Liver (tissue), 9 donors: ENCODE data around the gene UBAP1L. TPM values are rescaled to one million over a fixed set of nuclear protein-coding genes. Genes with fewer than 3 reads are reported as not detected.

ENCODE experiments used
- DNase-seq: peaks from one replicate; pipeline ENCODE4 v3.0.0-alpha.2; 2017; ENCODE audit warnings: low spot score
- H3K27ac ChIP-seq, 2 donors: one replicate each; pipeline ENCODE4 v1.7.0; 2013; ENCODE audit warnings: inconsistent platforms in 2 of 2, low read length in 2 of 2, control low read depth in 1 of 2, low read depth in 1 of 2, mild to moderate bottlenecking in 1 of 2
- H3K27me3 ChIP-seq, 4 donors: one replicate each; pipeline versions ENCODE4 v1.6.1 to v1.7.0; 2013; ENCODE audit warnings: low read length in 3 of 4, inconsistent platforms in 1 of 4, mild to moderate bottlenecking in 1 of 4, moderate library complexity in 1 of 4; ENCODE audit not compliant: control insufficient read depth in 4 of 4, insufficient read depth in 4 of 4
- H3K36me3 ChIP-seq, 4 donors: one replicate each; pipeline versions ENCODE4 v1.6.1 to v1.7.0; 2013; ENCODE audit warnings: low read length in 3 of 4, mild to moderate bottlenecking in 3 of 4, low read depth in 1 of 4, moderate library complexity in 1 of 4; ENCODE audit not compliant: control insufficient read depth in 4 of 4, insufficient read depth in 3 of 4
- H3K4me1 ChIP-seq, 4 donors: one replicate each; pipeline versions ENCODE4 v1.6.1 to v1.7.0; 2013; ENCODE audit warnings: low read length in 3 of 4, mild to moderate bottlenecking in 3 of 4, moderate library complexity in 1 of 4; ENCODE audit not compliant: control insufficient read depth in 4 of 4, insufficient read depth in 4 of 4
- H3K4me3 ChIP-seq, 3 donors: one replicate each; pipeline versions ENCODE4 v1.6.1 to v1.7.0; 2013; ENCODE audit warnings: low read length in 3 of 3, control low read depth in 1 of 3, low read depth in 1 of 3, mild to moderate bottlenecking in 1 of 3
- H3K9ac ChIP-seq, 2 donors: one replicate each; pipeline ENCODE4 v1.7.0; 2013; ENCODE audit warnings: low read length in 2 of 2, mild to moderate bottlenecking in 2 of 2, moderate library complexity in 2 of 2, control low read depth in 1 of 2, low read depth in 1 of 2
- H3K9me3 ChIP-seq, 4 donors: one replicate each; pipeline versions ENCODE4 v1.6.1 to v1.7.0; 2013; ENCODE audit warnings: low read length in 3 of 4; ENCODE audit not compliant: control insufficient read depth in 4 of 4
- EGR1 ChIP-seq, 2 donors: IDR thresholded peaks; 2 replicates each; pipeline ENCODE4 v1.6.1; 2016 to 2018; ENCODE audit warnings: antibody characterized with exemption in 2 of 2, low read depth in 2 of 2
- FOXA1 ChIP-seq: IDR thresholded peaks from 2 replicates; pipeline ENCODE4 v1.6.1; 2016; ENCODE audit warnings: antibody characterized with exemption
- FOXA2 ChIP-seq: IDR thresholded peaks from 2 replicates; pipeline ENCODE4 v1.6.1; 2016; ENCODE audit warnings: antibody characterized with exemption
- GABPA ChIP-seq, 2 donors: IDR thresholded peaks in 1 of 2; conservative IDR thresholded peaks in 1 of 2; 2 replicates each; pipeline ENCODE4 v1.6.1; 2016; ENCODE audit warnings: antibody characterized with exemption in 2 of 2, mild to moderate bottlenecking in 1 of 2, moderate library complexity in 1 of 2
- HNF4A ChIP-seq, 2 donors: conservative IDR thresholded peaks; 2 replicates each; pipeline ENCODE4 v1.6.1; 2016; ENCODE audit warnings: antibody characterized with exemption in 2 of 2, mild to moderate bottlenecking in 2 of 2
- HNF4G ChIP-seq: IDR thresholded peaks from 2 replicates; pipeline ENCODE4 v1.6.1; 2016; ENCODE audit warnings: antibody characterized with exemption
- JUND ChIP-seq, 2 donors: IDR thresholded peaks; 2 replicates each; pipeline ENCODE4 v1.6.1; 2016; ENCODE audit warnings: antibody characterized with exemption in 2 of 2
- NR2F2 ChIP-seq: IDR thresholded peaks from 2 replicates; pipeline ENCODE4 v1.6.1; 2016; ENCODE audit warnings: antibody characterized with exemption
- RAD21 ChIP-seq, 2 donors: IDR thresholded peaks; 2 replicates each; pipeline ENCODE4 v1.6.1; 2016; ENCODE audit warnings: antibody characterized with exemption in 2 of 2, mild to moderate bottlenecking in 2 of 2
- RXRA ChIP-seq, 2 donors: IDR thresholded peaks; 2 replicates each; pipeline ENCODE4 v1.6.1; 2017 to 2018; ENCODE audit warnings: antibody characterized with exemption in 2 of 2, mild to moderate bottlenecking in 1 of 2
- SP1 ChIP-seq: IDR thresholded peaks from 2 replicates; pipeline ENCODE4 v1.6.1; 2018; ENCODE audit warnings: antibody characterized with exemption, mild to moderate bottlenecking
- TAF1 ChIP-seq: conservative IDR thresholded peaks from 2 replicates; pipeline ENCODE4 v1.6.1; 2016; ENCODE audit warnings: antibody characterized with exemption, mild to moderate bottlenecking
- YY1 ChIP-seq: IDR thresholded peaks from 2 replicates; pipeline ENCODE4 v1.6.1; 2016; ENCODE audit warnings: antibody characterized with exemption, mild to moderate bottlenecking
- WGBS: extraction: QIAGEN DNeasy Blood & Tissue Kit; methylation state at CpG from one replicate; pipeline ENCODE4 v1.1.7; 2013; 5-methylcytosine and 5-hydroxymethylcytosine counted together
- polyA plus RNA-seq, 2 donors: library from polyadenylated mRNA; stranded (reverse) in 1 of 2; unstranded in 1 of 2; fragments of 200-250 nt in 1 of 2; fragments of >200 nt in 1 of 2; fragmentation: Nextera tagmentation in 1 of 2; extraction: Ambion mirVana in 1 of 2; gene quantifications; one replicate each; pipeline versions ENCODE4 v1.2.1 to v1.2.3, GENCODE V29; 2013 to 2015
- total RNA-seq, 2 donors: library from RNA; depleted of rRNA; stranded (reverse); fragments of >200 nt; gene quantifications; one replicate each; pipeline ENCODE4 v1.2.3, GENCODE V29; 2014
- TF ChIP-seq, protein P1 (sequence below): fragments of 150-350 bp; IDR thresholded peaks from 2 replicates; pipeline ENCODE4 v1.5.1; 2017; ENCODE audit warnings: improper control_type of control experiment, low read depth, low read length; ENCODE audit not compliant: missing input control
- TF ChIP-seq, protein P2 (sequence below): IDR thresholded peaks from 2 replicates; pipeline ENCODE4 v1.6.1; 2016; ENCODE audit warnings: antibody characterized with exemption, mild to moderate bottlenecking
- TF ChIP-seq, protein P3 (sequence below): IDR thresholded peaks from 2 replicates; pipeline ENCODE4 v1.6.1; 2016; ENCODE audit warnings: antibody characterized with exemption
- TF ChIP-seq, protein P4 (sequence below): IDR thresholded peaks from 2 replicates; pipeline ENCODE4 v1.6.1; 2016; ENCODE audit warnings: antibody characterized with exemption
- TF ChIP-seq, protein P5 (sequence below): IDR thresholded peaks from 2 replicates; pipeline ENCODE4 v1.6.1; 2016; ENCODE audit warnings: antibody characterized with exemption
- donor health status: healthy.
- donor health status: healthy.
- donor health status: healthy.
- donor health status: healthy.
- donor health status: healthy.

Gene UBAP1L
- total and polyA plus RNA-seq, 4 donors: 0.57 to 6.9 (median 0.90) TPM

DNA sequence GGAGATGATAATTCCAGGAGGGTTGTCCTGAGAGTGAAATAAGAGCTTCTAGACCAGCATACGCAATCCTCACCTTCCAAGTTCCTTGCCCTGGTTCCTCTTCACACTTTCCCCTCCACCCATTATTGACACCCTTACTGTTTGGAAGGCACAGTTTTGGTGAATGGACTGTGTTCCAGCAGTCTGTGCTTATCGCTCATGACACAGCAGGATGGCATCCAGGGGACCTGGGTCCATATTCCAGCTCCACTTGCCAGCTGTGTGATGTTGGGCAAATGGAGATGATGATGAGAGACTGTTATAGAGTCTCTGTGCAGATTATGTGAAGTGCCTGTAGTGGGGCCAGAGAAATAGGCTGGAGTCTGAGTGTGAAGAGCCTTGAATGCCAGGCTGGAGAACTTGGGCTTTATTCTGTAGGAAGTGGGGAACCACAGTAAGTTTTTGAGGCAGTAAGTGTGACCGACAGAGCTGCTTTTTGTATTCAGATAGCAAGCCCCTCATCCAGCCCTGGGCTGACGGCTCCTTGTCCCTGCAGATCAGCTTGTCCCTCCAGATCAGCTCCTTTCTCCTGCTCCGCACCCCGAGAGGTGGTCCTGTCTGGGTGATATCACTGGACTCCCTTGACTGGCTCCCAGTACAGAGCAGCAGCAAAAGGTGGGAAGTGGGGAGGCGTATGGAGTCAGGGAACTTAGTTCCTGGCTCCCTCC is 30.3 kb downstream of the UBAP1L start:
- Histone ChIP-seq H3K27ac (peak overlapping the region; percentile 14 to 36), H3K27me3 (no peaks in the 10 kb centered on the region), H3K9me3 (no peaks in the 10 kb centered on the region), H3K9ac (no peak overlapping the region), H3K4me3 (no peak overlapping the region), H3K36me3 (no peaks in the 10 kb centered on the region), H3K4me1 (peaks cover 17 to 39% (median 27%) of the 10 kb centered on the region in 4 donors)
- TF ChIP-seq, protein P1, sequence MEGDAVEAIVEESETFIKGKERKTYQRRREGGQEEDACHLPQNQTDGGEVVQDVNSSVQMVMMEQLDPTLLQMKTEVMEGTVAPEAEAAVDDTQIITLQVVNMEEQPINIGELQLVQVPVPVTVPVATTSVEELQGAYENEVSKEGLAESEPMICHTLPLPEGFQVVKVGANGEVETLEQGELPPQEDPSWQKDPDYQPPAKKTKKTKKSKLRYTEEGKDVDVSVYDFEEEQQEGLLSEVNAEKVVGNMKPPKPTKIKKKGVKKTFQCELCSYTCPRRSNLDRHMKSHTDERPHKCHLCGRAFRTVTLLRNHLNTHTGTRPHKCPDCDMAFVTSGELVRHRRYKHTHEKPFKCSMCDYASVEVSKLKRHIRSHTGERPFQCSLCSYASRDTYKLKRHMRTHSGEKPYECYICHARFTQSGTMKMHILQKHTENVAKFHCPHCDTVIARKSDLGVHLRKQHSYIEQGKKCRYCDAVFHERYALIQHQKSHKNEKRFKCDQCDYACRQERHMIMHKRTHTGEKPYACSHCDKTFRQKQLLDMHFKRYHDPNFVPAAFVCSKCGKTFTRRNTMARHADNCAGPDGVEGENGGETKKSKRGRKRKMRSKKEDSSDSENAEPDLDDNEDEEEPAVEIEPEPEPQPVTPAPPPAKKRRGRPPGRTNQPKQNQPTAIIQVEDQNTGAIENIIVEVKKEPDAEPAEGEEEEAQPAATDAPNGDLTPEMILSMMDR: no peak
- no peak for TF ChIP-seq NR2F2
- peak; percentile 82 for TF ChIP-seq SP1
- TF ChIP-seq, protein P2, sequence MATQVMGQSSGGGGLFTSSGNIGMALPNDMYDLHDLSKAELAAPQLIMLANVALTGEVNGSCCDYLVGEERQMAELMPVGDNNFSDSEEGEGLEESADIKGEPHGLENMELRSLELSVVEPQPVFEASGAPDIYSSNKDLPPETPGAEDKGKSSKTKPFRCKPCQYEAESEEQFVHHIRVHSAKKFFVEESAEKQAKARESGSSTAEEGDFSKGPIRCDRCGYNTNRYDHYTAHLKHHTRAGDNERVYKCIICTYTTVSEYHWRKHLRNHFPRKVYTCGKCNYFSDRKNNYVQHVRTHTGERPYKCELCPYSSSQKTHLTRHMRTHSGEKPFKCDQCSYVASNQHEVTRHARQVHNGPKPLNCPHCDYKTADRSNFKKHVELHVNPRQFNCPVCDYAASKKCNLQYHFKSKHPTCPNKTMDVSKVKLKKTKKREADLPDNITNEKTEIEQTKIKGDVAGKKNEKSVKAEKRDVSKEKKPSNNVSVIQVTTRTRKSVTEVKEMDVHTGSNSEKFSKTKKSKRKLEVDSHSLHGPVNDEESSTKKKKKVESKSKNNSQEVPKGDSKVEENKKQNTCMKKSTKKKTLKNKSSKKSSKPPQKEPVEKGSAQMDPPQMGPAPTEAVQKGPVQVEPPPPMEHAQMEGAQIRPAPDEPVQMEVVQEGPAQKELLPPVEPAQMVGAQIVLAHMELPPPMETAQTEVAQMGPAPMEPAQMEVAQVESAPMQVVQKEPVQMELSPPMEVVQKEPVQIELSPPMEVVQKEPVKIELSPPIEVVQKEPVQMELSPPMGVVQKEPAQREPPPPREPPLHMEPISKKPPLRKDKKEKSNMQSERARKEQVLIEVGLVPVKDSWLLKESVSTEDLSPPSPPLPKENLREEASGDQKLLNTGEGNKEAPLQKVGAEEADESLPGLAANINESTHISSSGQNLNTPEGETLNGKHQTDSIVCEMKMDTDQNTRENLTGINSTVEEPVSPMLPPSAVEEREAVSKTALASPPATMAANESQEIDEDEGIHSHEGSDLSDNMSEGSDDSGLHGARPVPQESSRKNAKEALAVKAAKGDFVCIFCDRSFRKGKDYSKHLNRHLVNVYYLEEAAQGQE: peak; percentile 47
- no peak for TF ChIP-seq TAF1
- TF ChIP-seq YY1: peak; percentile 87
- TF ChIP-seq JUND (IDR thresholded peaks at IDR 0.05): peak in 1 of 2 donors; percentile 83
- peak; percentile 88 for TF ChIP-seq HNF4G
- TF ChIP-seq, protein P3, sequence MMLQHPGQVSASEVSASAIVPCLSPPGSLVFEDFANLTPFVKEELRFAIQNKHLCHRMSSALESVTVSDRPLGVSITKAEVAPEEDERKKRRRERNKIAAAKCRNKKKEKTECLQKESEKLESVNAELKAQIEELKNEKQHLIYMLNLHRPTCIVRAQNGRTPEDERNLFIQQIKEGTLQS: no peak
- peak; percentile 68 for TF ChIP-seq FOXA2
- peak; percentile 29 for TF ChIP-seq FOXA1
- TF ChIP-seq, protein P4, sequence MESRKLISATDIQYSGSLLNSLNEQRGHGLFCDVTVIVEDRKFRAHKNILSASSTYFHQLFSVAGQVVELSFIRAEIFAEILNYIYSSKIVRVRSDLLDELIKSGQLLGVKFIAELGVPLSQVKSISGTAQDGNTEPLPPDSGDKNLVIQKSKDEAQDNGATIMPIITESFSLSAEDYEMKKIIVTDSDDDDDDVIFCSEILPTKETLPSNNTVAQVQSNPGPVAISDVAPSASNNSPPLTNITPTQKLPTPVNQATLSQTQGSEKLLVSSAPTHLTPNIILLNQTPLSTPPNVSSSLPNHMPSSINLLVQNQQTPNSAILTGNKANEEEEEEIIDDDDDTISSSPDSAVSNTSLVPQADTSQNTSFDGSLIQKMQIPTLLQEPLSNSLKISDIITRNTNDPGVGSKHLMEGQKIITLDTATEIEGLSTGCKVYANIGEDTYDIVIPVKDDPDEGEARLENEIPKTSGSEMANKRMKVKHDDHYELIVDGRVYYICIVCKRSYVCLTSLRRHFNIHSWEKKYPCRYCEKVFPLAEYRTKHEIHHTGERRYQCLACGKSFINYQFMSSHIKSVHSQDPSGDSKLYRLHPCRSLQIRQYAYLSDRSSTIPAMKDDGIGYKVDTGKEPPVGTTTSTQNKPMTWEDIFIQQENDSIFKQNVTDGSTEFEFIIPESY: no peak
- TF ChIP-seq HNF4A (conservative IDR thresholded peaks at IDR 0.05): peak; percentile 99
- peak; percentile 66 to 91 for TF ChIP-seq RXRA (IDR thresholded peaks at IDR 0.05)
- TF ChIP-seq, protein P5, sequence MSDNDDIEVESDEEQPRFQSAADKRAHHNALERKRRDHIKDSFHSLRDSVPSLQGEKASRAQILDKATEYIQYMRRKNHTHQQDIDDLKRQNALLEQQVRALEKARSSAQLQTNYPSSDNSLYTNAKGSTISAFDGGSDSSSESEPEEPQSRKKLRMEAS: no peak
- peak; percentile 13 to 42 for TF ChIP-seq RAD21 (IDR thresholded peaks at IDR 0.05)
- TF ChIP-seq GABPA (IDR thresholded peaks at IDR 0.05 in 1 of 2, conservative IDR thresholded peaks at IDR 0.05 in 1 of 2): no peak
- no peak for TF ChIP-seq EGR1 (IDR thresholded peaks at IDR 0.05; ENCODE audit: low read depth in 2 of 2)
- DNase-seq: no peak
- WGBS: 77% methylated on average over 7 of the region's 7 CpGs
